ENCODE measurements around the gene PIP4K2C. TPM values are rescaled to one million over a fixed set of nuclear protein-coding genes. Genes with fewer than 3 reads are reported as not detected.

The PIP4K2C gene
- total RNA-seq, 1 donor from 2014 or later = 28.6 TPM

DNA sequence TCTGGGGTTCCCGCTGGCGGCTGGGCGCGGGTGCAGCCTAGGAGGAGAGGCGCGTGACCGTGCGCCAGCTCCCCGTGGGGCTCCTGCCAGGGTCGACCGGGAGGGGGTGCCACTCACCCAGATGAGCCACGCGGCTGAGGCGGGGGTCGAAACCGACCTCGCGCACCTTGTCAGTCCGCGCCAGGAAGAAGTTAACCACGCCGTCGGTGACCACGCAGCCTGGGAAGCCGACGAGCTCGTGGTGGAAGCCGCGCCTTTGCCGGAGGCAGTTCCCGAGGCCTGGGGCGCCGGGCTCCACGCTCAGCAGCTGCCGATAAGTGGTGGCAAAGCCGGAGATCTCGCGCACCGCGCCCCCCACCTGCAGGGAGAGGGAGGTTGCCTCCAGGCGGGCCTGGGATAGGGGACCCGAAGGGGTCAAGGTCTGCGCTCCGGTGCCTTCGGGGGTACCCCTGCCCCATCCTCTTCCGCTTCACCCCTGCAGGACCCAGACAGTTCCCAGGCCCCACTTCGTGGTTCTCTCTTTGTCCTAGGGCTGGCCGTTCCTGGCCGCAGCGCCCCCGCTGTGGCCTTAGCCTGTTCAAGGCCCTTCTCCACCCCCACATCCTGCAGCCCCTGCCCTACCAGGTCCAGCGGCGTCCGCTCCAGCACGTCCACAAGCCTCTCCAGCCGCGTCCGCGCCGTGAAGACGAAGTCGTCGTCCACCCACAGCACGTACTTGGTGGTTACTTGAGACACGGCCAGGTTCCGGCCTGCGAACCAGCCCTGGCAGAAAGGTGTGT is 36.7 kb downstream of the PIP4K2C start:
- DNase-seq (no peak), ATAC-seq (peak in 1 of 2 donors; percentile 29)
- intact Hi-C loops (cut with DNase I) = no loop called here
- H3K27ac ChIP-seq = no peak overlapping the region
- H3K4me1 ChIP-seq = peaks cover 19% of the 10 kb centered on the region
- H3K36me3 ChIP-seq = no peaks in the 10 kb centered on the region
- peaks cover 98% of the 10 kb centered on the region for H3K27me3 ChIP-seq (ENCODE audit: low read depth)
- peak overlapping the region; percentile 21 for H3K4me3 ChIP-seq
- no peak for TF ChIP-seq CTCF (IDR thresholded peaks at IDR 0.05)
- no peaks in the 10 kb centered on the region for H3K9me3 ChIP-seq

- Histone ChIP-seq H3K27me3 (ENCODE audit: low read depth) (peaks cover 98% of the 10 kb centered on the region), H3K9me3 (no peaks in the 10 kb centered on the region), H3K27ac (no peak overlapping the region), H3K4me3 (no peak overlapping the region), H3K4me1 (peaks cover 28% of the 10 kb centered on the region), H3K36me3 (no peaks in the 10 kb centered on the region)
- TF ChIP-seq CTCF (IDR thresholded peaks at IDR 0.05) = no peak
- ATAC-seq (no peak), DNase-seq (no peak)
- intact Hi-C loops (cut with DNase I) = no loop called here
These were observed 37.5 kb downstream of the PIP4K2C start for GRCh38 chr12:57628280-57629191.

DNA sequence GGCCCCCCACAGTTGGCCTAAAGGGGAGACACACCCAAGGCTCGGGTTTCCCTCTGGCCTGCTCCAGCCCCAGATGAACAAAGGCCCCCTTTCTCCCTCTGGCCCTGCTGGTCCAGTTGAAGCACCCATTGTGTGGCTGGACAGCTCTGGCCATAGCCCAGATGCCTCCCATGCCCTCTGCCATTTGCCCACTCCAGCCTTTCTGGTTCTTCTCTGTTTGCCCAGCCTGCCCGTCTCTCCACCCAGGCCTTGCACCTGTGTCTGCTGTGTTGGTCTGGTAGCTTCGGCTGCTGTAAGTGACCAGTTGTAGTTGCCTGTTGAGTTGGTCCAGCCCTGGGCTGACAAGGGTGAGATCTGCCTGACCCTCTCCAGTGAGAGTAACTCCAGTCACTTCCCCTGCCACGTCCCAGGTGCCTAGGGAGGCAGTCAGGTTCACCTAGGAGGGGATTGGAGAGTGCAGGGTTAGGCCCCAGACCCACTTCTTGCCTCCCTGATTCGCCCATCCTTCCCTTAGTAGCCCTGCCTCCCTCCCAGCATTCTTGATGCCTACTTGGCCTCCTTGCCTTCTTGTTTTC is 39.0 kb downstream of the PIP4K2C start:
- Histone ChIP-seq H3K36me3 (no peaks in the 10 kb centered on the region), H3K9me3 (no peaks in the 10 kb centered on the region), H3K27ac (no peak overlapping the region), H3K27me3 (ENCODE audit: low read depth) (peaks cover 89% of the 10 kb centered on the region), H3K4me3 (no peak overlapping the region), H3K4me1 (peaks cover 28% of the 10 kb centered on the region)
- ATAC-seq (no peak), DNase-seq (no peak)
- TF ChIP-seq CTCF (IDR thresholded peaks at IDR 0.05) = no peak
- intact Hi-C loops (cut with DNase I) = loop anchor here (10.0 kb wide), 1 partner anchor 45 kb away; no protein-coding TSS in a partner anchor

GRCh38 chr12:57630891-57631433 is 40.0 kb downstream of the PIP4K2C start:
- DNase-seq (no peak), ATAC-seq (no peak)
- Histone ChIP-seq H3K27ac (no peak overlapping the region), H3K36me3 (no peaks in the 10 kb centered on the region), H3K4me1 (peaks cover 28% of the 10 kb centered on the region), H3K9me3 (no peaks in the 10 kb centered on the region), H3K27me3 (ENCODE audit: low read depth) (peaks cover 79% of the 10 kb centered on the region), H3K4me3 (no peak overlapping the region)
- intact Hi-C loops (cut with DNase I) = loop anchor here (10.0 kb wide), 1 partner anchor 46 kb away; no protein-coding TSS in a partner anchor
- no peak for TF ChIP-seq CTCF (IDR thresholded peaks at IDR 0.05)

GRCh38 chr12:57631566-57632072 is 40.6 kb downstream of the PIP4K2C start:
- Histone ChIP-seq H3K4me3 (no peak overlapping the region), H3K9me3 (no peaks in the 10 kb centered on the region), H3K27ac (no peak overlapping the region), H3K4me1 (peaks cover 28% of the 10 kb centered on the region), H3K36me3 (no peaks in the 10 kb centered on the region), H3K27me3 (ENCODE audit: low read depth) (peaks cover 73% of the 10 kb centered on the region)
- no peak for ATAC-seq
- TF ChIP-seq CTCF (IDR thresholded peaks at IDR 0.05) = no peak
- intact Hi-C loops (cut with DNase I) = loop anchor here (10.0 kb wide), 1 partner anchor 47 kb away; no protein-coding TSS in a partner anchor
- no peak for DNase-seq

Measured in lower lobe of right lung (tissue), 2 donors.